GM13976 (cell line): ENCODE results near the gene ZHX3.

ENCODE experiments used
- DNase-seq: peaks from one replicate; pipeline ENCODE4 v3.0.0; 2012; ENCODE audit warnings: low spot score
- CTCF ChIP-seq: IDR thresholded peaks from 2 replicates; pipeline ENCODE4 v1.5.1; 2012; ENCODE audit warnings: borderline replicate concordance, mild to moderate bottlenecking; ENCODE audit not compliant: insufficient read depth; ENCODE audit errors: extremely low read depth, missing control alignments, control extremely low read depth
- in situ Hi-C: fragments of 300-500 bp; cut with MboI; formaldehyde crosslinking; loops from one replicate; pipeline ENCODE4 v1.12.0; 2022; ENCODE audit warnings: low sequenced_read_pairs, mixed read lengths, inconsistent platforms; ENCODE audit not compliant: unreplicated experiment

The ZHX3 gene

GRCh38 chr20:41183391-41183790 is 134.1 kb downstream of the ZHX3 start:
- in situ Hi-C loops: no loop called here
- no peak for DNase-seq
- no peak for TF ChIP-seq CTCF

- in situ Hi-C loops: no loop called here
- no peak for DNase-seq
- no peak for TF ChIP-seq CTCF
Measured at GRCh38 chr20:41182296-41183212, 135.0 kb downstream of the ZHX3 start.

GRCh38 chr20:41181567-41181966 is 136.0 kb downstream of the ZHX3 start:
- in situ Hi-C loops: no loop called here
- DNase-seq: no peak
- TF ChIP-seq CTCF: no peak

- no peak for DNase-seq
- in situ Hi-C loops: no loop called here
- no peak for TF ChIP-seq CTCF
Measured at GRCh38 chr20:41180599-41181333, 136.8 kb downstream of the ZHX3 start.

GRCh38 chr20:41179961-41180360 is 137.6 kb downstream of the ZHX3 start:
- no peak for TF ChIP-seq CTCF
- in situ Hi-C loops: no loop called here
- no peak for DNase-seq

GRCh38 chr20:41178904-41179432 is 138.6 kb downstream of the ZHX3 start:
- in situ Hi-C loops: no loop called here
- TF ChIP-seq CTCF: no peak
- no peak for DNase-seq
